IMR-90 (cell line): ENCODE results near the gene PGC. TPM values are rescaled to one million over a fixed set of nuclear protein-coding genes. Genes with fewer than 3 reads are reported as not detected.

ENCODE experiments used
- ATAC-seq: fragments of 200-7000 bp; cut with Tn5 transposase; 2 replicates; pipeline ENCODE4 v1.9.1; 2020; ENCODE audit warnings: low read depth, mild to moderate bottlenecking, moderate library complexity
- BruUV-seq: library from RNA; stranded (reverse); fragments of 400-500 nt; replicated peaks from 2 replicates; lab custom pipeline; 2021; lab: Mats Ljungman, UMichigan
- CTCF ChIA-PET: fragments of 300-600 bp; formaldehyde crosslinking; extraction: SDS; loops from one replicate; lab custom pipeline; 2021; ENCODE audit warnings: antibody characterized with exemption; lab: Yijun Ruan, JAX
- POLR2A ChIA-PET: fragments of 300-600 bp; sonication (Branson Sonifier 250); formaldehyde crosslinking; loops from one replicate; lab custom pipeline; 2022; ENCODE audit warnings: antibody characterized with exemption; ENCODE audit not compliant: unreplicated experiment; lab: Charles Lee
- DNase-seq: peaks from one replicate; pipeline ENCODE4 v3.0.0; 2013
- H2AFZ ChIP-seq: replicated peaks from 2 replicates; pipeline ENCODE3; 2013; ENCODE audit warnings: low read length, mild to moderate bottlenecking; ENCODE audit not compliant: poor library complexity
- H2AK5ac ChIP-seq: 2 replicates; pipeline ENCODE4 v1.6.1; 2013; ENCODE audit warnings: low read depth, low read length, inconsistent platforms
- H2AK9ac ChIP-seq: replicated peaks from 2 replicates; pipeline ENCODE3; 2013; ENCODE audit warnings: mild to moderate bottlenecking, low read depth, low read length, moderate library complexity; ENCODE audit not compliant: poor library complexity
- H2BK120ac ChIP-seq: 2 replicates; pipeline ENCODE4 v1.6.1; 2013; ENCODE audit warnings: low read depth, low read length, inconsistent platforms
- H2BK15ac ChIP-seq: 3 replicates; pipeline ENCODE4 v1.6.1; 2013; ENCODE audit warnings: low read depth, low read length, inconsistent platforms
- H2BK20ac ChIP-seq: 2 replicates; pipeline ENCODE4 v1.6.1; 2013; ENCODE audit warnings: low read depth, mild to moderate bottlenecking, inconsistent platforms, low read length, moderate library complexity
- H2BK5ac ChIP-seq: 2 replicates; pipeline ENCODE4 v1.6.1; 2013; ENCODE audit warnings: mild to moderate bottlenecking, low read depth, low read length, inconsistent platforms; ENCODE audit not compliant: poor library complexity, severe bottlenecking
- H3K14ac ChIP-seq: replicated peaks from 2 replicates; pipeline ENCODE4 v1.6.1; 2013; ENCODE audit warnings: low read depth, low read length, inconsistent platforms
- H3K18ac ChIP-seq: 2 replicates; pipeline ENCODE4 v1.6.1; 2013; ENCODE audit warnings: low read depth, low read length, control low read depth
- H3K23ac ChIP-seq: 2 replicates; pipeline ENCODE4 v1.6.1; 2013; ENCODE audit warnings: low read depth, low read length, inconsistent platforms
- H3K27ac ChIP-seq: 2 replicates; pipeline ENCODE4 v1.5.1; 2013; ENCODE audit warnings: mild to moderate bottlenecking, control low read depth, low read length; ENCODE audit not compliant: insufficient read depth
- H3K27me3 ChIP-seq: 2 replicates; pipeline ENCODE4 v1.6.1; 2013; ENCODE audit warnings: low read length; ENCODE audit not compliant: control insufficient read depth, insufficient read depth
- H3K36me3 ChIP-seq: 2 replicates; pipeline ENCODE4 v1.6.1; 2013; ENCODE audit warnings: low read length, mixed read lengths; ENCODE audit not compliant: control insufficient read depth, insufficient read depth
- H3K4ac ChIP-seq: 2 replicates; pipeline ENCODE4 v1.6.1; 2013; ENCODE audit warnings: low read depth, low read length, inconsistent platforms
- H3K4me1 ChIP-seq: 2 replicates; pipeline ENCODE4 v1.6.1; 2013; ENCODE audit warnings: low read length, mixed read lengths; ENCODE audit not compliant: control insufficient read depth, insufficient read depth
- H3K4me2 ChIP-seq: 2 replicates; pipeline ENCODE4 v1.6.1; 2013; ENCODE audit warnings: low read depth, mild to moderate bottlenecking, control low read depth, low read length, moderate library complexity
- H3K4me3 ChIP-seq: 2 replicates; pipeline ENCODE4 v1.5.1; 2013; ENCODE audit warnings: low read depth, mild to moderate bottlenecking, control low read depth, low read length, moderate library complexity; ENCODE audit not compliant: insufficient read depth
- H3K56ac ChIP-seq: 2 replicates; pipeline ENCODE4 v1.6.1; 2013; ENCODE audit warnings: low read length, inconsistent platforms; ENCODE audit not compliant: insufficient read depth; ENCODE audit errors: extremely low read depth
- H3K79me1 ChIP-seq, 2 experiments: 2 replicates each; pipeline ENCODE4 v1.6.1; 2013; ENCODE audit warnings: low read length in 2 of 2, inconsistent platforms in 1 of 2, low read depth in 1 of 2
- H3K9ac ChIP-seq: 2 replicates; pipeline ENCODE4 v1.6.1; 2013; ENCODE audit warnings: low read depth, low read length, control low read depth
- H3K9me1 ChIP-seq: 2 replicates; pipeline ENCODE4 v1.6.1; 2013; ENCODE audit warnings: low read length, inconsistent platforms; ENCODE audit not compliant: insufficient read depth
- H3K9me3 ChIP-seq: 2 replicates; pipeline ENCODE4 v1.6.1; 2013; ENCODE audit warnings: low read length; ENCODE audit not compliant: control insufficient read depth, insufficient read depth
- H4K20me1 ChIP-seq: 2 replicates; pipeline ENCODE4 v1.6.1; 2013; ENCODE audit warnings: low read length, inconsistent platforms; ENCODE audit not compliant: insufficient read depth
- H4K5ac ChIP-seq: 2 replicates; pipeline ENCODE4 v1.6.1; 2013; ENCODE audit warnings: mild to moderate bottlenecking, low read depth, low read length, control low read depth
- H4K8ac ChIP-seq, 2 experiments: 2 replicates each; pipeline ENCODE4 v1.6.1; 2013; ENCODE audit warnings: low read depth in 2 of 2, low read length in 2 of 2, control low read depth in 1 of 2, inconsistent platforms in 1 of 2
- H4K91ac ChIP-seq: 2 replicates; pipeline ENCODE4 v1.6.1; 2013; ENCODE audit warnings: low read depth, low read length, inconsistent platforms; ENCODE audit not compliant: insufficient read depth
- BHLHE40 ChIP-seq: fragments of 150-350 bp; IDR thresholded peaks from 2 replicates; pipeline ENCODE4 v1.6.1; 2016; ENCODE audit warnings: mild to moderate bottlenecking, low read depth, low read length
- MAFK ChIP-seq: IDR thresholded peaks from 2 replicates; pipeline ENCODE4 v1.6.1; 2012; ENCODE audit warnings: low read depth, low read length, improper control_type of control experiment
- MXI1 ChIP-seq: IDR thresholded peaks from 2 replicates; pipeline ENCODE4 v1.6.1; 2012; ENCODE audit warnings: low read depth, mild to moderate bottlenecking, low read length, moderate library complexity, borderline replicate concordance
- RAD21 ChIP-seq: IDR thresholded peaks from 2 replicates; pipeline ENCODE4 v1.6.1; 2012; ENCODE audit warnings: low read length, improper control_type of control experiment
- RFX5 ChIP-seq: IDR thresholded peaks from 2 replicates; pipeline ENCODE4 v1.8.0; 2012; ENCODE audit warnings: low read depth, mild to moderate bottlenecking, low read length, moderate library complexity
- SMC3 ChIP-seq: fragments of 150-350 bp; IDR thresholded peaks from 2 replicates; pipeline ENCODE4 v1.6.1; 2016; ENCODE audit warnings: low read depth, mild to moderate bottlenecking, antibody characterized with exemption, low read length, moderate library complexity
- WGBS, 2 experiments: methylation state at CpG; one replicate each; pipeline versions ENCODE4 v1.1.5 to v1.1.7; 2013; ENCODE audit warnings: missing lambda C conversion rate in 2 of 2; ENCODE audit not compliant: insufficient read length in 1 of 2; ENCODE audit errors: extremely low coverage in 2 of 2; 5-methylcytosine and 5-hydroxymethylcytosine counted together
- dilution Hi-C: fragments of 300-500 bp; cut with HindIII; formaldehyde crosslinking; loops from one replicate; pipeline ENCODE4 v1.14.3; 2018; ENCODE audit warnings: low sequenced_read_pairs; ENCODE audit not compliant: unreplicated experiment
- in situ Hi-C: fragments of 300-500 bp; cut with MboI; formaldehyde crosslinking; loops from 3 replicates; pipeline ENCODE4 v1.14.3; 2019; ENCODE audit warnings: low sequenced_read_pairs, inconsistent platforms, mixed read lengths
- intact Hi-C: fragments of 100-400 bp; cut with micrococcal nuclease; formaldehyde crosslinking; loops from 2 replicates; pipeline ENCODE4 v1.10.0; 2022
- polyA plus RNA-seq, 3 experiments: library from polyadenylated mRNA; depleted of rRNA; stranded (reverse); fragments of >200 nt; gene quantifications; 2 replicates each; pipeline ENCODE4 v1.2.3, GENCODE V29; 2012; ENCODE audit warnings: low replicate concordance in 1 of 3
- total RNA-seq: library from RNA; depleted of rRNA; stranded (reverse); fragments of >200 nt; gene quantifications from 2 replicates; pipeline ENCODE4 v1.2.3, GENCODE V29; 2012

PGC gene
- total and polyA plus RNA-seq, 2 of the 4 experiments (the other 2 are of a cell fraction): not detected

DNA sequence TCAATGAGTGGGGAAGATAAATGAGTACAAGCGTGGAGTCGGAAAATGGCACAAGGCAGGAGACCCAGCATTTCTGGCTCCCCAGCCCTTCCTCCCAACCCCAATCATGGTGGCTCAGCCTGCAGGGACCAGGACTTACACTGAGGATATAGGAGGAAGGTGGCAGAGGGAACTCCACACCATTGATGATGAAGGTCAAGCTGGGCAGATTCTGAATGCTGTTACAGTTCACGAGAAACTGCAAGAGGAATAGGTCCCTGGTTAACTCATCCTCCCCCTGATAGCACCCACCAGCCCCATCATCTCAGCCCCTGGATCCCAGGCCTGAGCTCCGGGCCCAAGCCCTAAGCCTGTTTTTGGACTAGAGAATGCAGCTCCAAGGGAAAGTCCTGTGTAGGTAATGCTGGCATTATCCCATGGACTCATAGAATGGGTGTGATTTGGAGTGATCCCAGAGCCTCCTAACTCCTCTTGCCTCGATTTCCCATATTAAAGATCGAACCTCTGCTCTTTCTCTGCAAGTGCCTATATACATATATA lies 9.5 kb downstream of the PGC start:
- DNase-seq: no peak
- no TSS peak for BruUV-seq

More for the DNA sequence above, 9.5 kb downstream of the PGC start:
- POLR2A ChIA-PET: no interaction called here
- Histone ChIP-seq H4K91ac (no peak overlapping the region), H4K8ac (no peak overlapping the region), H4K5ac (no peak overlapping the region), H2BK15ac (no peak overlapping the region), H2AK9ac (no peak overlapping the region), H3K23ac (no peak overlapping the region), H3K27me3 (peaks cover 4% of the 10 kb centered on the region; the same call in 1 of the 2 replicates), H2AK5ac (no peak overlapping the region), H3K36me3 (no peaks in the 10 kb centered on the region), H3K14ac (no peak overlapping the region), H3K79me1 (peaks cover under 1 to 9% of the 10 kb centered on the region in 2 experiments; a peak in 1 of 4 replicates), H2BK5ac (no peak overlapping the region), H4K20me1 (no peaks in the 10 kb centered on the region), H2AFZ (no peak overlapping the region), H2BK20ac (no peak overlapping the region), H3K4me1 (peaks cover 10% of the 10 kb centered on the region), H3K18ac (no peak overlapping the region), H3K56ac (no peak overlapping the region), H3K4me3 (no peak overlapping the region), H3K9me1 (peaks cover 4% of the 10 kb centered on the region; the same call in 1 of the 2 replicates), H3K9ac (no peak overlapping the region), H2BK120ac (no peak overlapping the region), H3K9me3 (no peaks in the 10 kb centered on the region), H3K4me2 (no peak overlapping the region), H3K27ac (no peak overlapping the region), H3K4ac (no peak overlapping the region)
- no CpG with 5 or more reads among the region's 6 CpGs for WGBS, 2 experiments
- CTCF ChIA-PET: no interaction called here
- dilution Hi-C loops: no loop called here
- TF ChIP-seq MAFK (no peak), SMC3 (no peak), MXI1 (no peak), RAD21 (no peak), BHLHE40 (no peak), RFX5 (no peak)
- in situ Hi-C loops: no loop called here
- intact Hi-C loops: no loop called here
- ATAC-seq: no peak
